ENCODE measurements around the gene FEN1.

Gene FEN1

DNA sequence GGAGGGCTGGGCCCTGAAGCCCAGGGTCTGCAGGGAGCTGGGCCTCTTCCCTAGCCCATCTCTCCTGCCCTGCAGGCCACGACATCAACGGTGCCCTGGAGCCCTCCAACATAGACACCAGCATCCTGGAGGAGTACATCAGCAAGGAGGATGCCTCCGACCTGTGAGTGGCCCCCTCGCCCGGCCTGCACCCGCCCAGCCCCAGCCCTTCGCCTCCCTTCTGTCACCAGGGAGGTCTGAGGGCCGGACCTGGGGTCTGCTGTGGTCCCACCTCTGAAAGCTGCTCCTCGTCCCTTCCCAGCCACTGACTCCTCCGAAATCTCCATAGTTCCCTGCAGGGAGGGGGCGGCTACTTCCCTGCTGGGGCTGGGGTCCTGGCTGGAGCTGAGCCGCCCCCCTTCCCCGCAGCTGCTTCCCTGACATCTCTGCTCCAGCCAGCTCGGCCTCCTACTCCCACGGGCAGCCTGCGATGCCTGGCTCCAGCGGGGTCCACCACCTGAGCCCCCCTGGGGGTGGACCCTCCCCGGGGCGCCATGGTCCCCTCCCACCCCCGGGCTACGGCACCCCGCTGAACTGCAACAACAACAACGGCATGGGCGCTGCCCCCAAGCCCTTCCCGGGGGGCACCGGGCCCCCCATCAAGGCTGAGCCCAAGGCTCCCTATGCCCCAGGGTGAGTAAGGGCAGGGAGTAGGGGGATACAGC is 27.0 kb upstream of the FEN1 start:
- H3K4me3 ChIP-seq = no peak overlapping the region
- no peaks in the 10 kb centered on the region for H3K9me3 ChIP-seq
- no peak overlapping the region for H3K27ac ChIP-seq
- H3K4me2 ChIP-seq = no peak overlapping the region
- H3K4me1 ChIP-seq = peaks cover 19% of the 10 kb centered on the region
- no peaks in the 10 kb centered on the region for H4K20me1 ChIP-seq
- H3K27me3 ChIP-seq = no peaks in the 10 kb centered on the region
- no peak overlapping the region for H3K9ac ChIP-seq
- H3K36me3 ChIP-seq = no peaks in the 10 kb centered on the region
- TF ChIP-seq Cebpa-rat (IDR thresholded peaks at IDR 0.05) = no peak

DNA sequence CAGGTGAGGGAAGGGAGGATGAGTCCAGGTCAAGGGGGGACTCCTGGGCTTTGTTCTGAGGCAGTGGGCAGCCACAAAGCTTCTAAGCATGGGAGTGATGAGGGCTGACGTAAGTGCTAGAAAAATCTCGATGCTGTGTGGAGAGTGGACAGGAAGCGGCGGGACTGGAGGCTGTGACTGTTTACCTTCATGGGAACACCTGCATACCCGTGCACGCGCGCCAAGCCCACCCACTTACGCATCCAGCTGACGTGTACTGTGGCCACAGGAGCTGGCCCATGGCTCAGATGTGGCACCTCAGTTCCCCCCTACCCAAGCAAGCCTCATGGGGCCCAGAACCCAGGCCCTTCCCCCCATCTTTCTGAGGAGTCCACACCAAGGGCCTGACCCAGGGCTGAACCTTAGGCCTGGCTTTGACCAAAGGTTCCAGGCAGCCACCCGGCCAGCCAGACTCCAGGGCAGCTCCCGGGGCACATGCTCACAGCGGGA is 26.3 kb upstream of the FEN1 start:
- H3K4me1 ChIP-seq = peaks cover 19% of the 10 kb centered on the region

DNA sequence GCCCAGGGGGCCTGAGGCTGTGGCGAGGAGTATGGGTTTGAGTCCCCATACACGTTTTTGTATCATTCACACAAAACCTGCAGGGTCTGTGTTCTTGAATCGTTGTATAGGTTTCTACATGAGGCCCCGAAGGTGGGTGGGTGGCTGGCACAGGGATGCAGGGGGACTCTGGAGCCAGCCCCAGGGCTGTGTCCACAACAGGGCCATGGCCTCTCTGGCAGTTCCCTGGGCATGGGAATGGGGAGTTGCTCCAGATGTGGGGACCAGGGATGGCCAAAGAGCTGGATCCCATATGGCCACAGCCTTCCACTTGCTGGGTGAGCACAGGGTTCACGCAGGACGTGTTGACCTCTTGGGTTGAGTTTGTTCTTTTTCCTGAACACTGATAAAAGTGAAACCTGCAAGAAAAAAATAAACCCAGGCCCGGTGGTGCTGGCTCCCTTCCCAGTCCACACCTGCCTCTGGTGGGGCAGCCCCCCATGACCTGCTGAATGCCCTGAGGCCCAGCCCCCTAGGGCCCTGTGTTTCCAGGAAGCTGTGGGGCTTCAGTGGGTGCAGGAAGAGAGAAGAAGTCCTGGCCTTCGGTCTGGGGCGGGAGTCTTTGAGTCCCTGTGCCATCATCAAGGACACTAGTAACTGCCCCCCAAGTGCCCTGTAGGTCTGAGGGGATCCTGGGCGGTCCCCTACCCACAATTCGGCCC is 24.2 kb upstream of the FEN1 start:
- no peaks in the 10 kb centered on the region for H3K36me3 ChIP-seq
- no peak for TF ChIP-seq Cebpa-rat (IDR thresholded peaks at IDR 0.05)
- no peaks in the 10 kb centered on the region for H3K9me3 ChIP-seq
- no peaks in the 10 kb centered on the region for H3K27me3 ChIP-seq
- no peaks in the 10 kb centered on the region for H4K20me1 ChIP-seq
- peak overlapping the region; percentile 62 for H3K27ac ChIP-seq
- H3K4me2 ChIP-seq = peak overlapping the region; percentile 63
- H3K9ac ChIP-seq = 0 out of 2 replicates have a peak overlapping the region, but pooled peaks have one; percentile 41
- H3K4me1 ChIP-seq = peaks cover 25% of the 10 kb centered on the region
- no peak overlapping the region for H3K4me3 ChIP-seq

More for the DNA sequence above, 26.3 kb upstream of the FEN1 start:
- no peaks in the 10 kb centered on the region for H3K9me3 ChIP-seq
- H3K9ac ChIP-seq = no peak overlapping the region
- H3K36me3 ChIP-seq = no peaks in the 10 kb centered on the region
- H3K27me3 ChIP-seq = no peaks in the 10 kb centered on the region
- H4K20me1 ChIP-seq = no peaks in the 10 kb centered on the region
- TF ChIP-seq Cebpa-rat (IDR thresholded peaks at IDR 0.05) = no peak
- no peak overlapping the region for H3K27ac ChIP-seq
- H3K4me3 ChIP-seq = no peak overlapping the region
- no peak overlapping the region for H3K4me2 ChIP-seq

DNA sequence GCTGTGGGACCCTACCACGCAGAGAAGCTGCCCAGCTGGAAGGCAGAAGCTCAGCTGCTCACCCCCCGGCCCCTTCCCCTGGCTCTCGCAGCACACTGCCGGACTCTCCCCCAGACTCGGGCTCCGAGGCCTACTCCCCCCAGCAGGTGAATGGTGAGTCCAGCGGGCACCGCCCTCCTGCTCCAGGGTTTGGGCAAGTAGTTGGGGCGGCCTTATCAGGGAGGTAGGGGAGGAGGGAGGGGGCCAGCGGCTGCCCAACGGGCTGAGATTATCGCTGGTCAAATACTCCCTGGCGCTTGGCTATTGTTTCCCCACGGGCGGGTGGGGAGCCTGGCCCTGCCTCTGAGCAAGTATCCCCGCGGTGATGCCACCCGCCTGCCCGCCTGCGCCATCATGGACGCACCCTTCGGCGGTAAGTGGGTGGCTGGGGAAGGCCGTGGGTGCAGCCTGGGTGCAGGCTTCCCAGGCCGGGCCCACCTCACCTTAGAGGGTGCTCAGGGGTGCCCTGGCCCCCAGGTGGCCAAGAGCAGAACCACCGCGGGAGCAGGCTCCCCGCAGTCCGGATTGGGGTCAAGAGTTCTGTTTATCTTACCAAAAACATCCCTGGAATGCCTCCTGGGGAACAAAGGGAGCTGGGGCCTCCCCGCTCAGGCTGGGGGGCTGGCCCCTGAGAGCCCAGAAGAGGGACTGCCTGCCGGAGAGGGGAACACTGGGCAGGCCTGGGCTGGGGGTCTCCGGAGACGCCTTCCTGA is 23.4 kb upstream of the FEN1 start:
- Histone ChIP-seq H3K27ac (peak overlapping the region; percentile 62), H3K4me3 (no peak overlapping the region), H3K9ac (0 out of 2 replicates have a peak overlapping the region, but pooled peaks have one; percentile 41), H3K36me3 (no peaks in the 10 kb centered on the region), H4K20me1 (no peaks in the 10 kb centered on the region), H3K4me2 (peak overlapping the region; percentile 63), H3K9me3 (no peaks in the 10 kb centered on the region), H3K27me3 (no peaks in the 10 kb centered on the region), H3K4me1 (peaks cover 29% of the 10 kb centered on the region)
- no peak for TF ChIP-seq Cebpa-rat (IDR thresholded peaks at IDR 0.05)

DNA sequence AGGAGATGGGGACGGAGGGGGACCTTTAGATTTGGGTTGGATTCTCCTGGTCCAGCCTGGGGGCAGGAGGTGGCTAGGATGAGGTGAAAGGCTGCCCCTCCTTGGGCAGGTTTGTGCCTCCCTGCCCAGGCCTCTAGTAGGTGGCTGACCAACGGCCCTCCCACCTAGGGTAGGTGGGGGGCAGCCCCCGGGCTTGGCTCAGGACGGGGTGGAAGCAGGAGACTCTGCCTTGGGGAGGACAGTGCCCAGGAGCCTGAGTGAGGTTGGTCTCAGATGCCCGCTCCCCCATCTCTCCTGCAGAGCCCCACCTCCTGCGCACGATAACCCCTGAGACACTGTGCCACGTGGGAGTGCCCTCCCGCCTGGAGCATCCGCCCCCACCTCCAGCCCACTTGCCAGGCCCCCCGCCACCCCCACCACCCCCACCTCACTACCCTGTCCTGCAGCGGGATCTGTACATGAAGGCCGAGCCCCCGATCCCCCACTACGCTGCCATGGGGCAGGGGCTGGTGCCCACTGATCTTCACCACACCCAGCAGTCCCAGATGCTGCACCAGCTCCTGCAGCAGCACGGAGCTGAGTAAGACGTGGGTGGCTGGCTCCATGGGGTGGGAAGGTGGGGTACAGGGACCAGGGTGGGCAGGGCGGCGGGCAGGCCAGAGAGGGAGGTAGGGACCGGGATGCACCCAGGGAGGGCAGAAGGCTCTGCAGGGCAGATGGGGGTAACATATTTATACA is 22.6 kb upstream of the FEN1 start:
- Histone ChIP-seq H3K36me3 (no peaks in the 10 kb centered on the region), H4K20me1 (no peaks in the 10 kb centered on the region), H3K27me3 (no peaks in the 10 kb centered on the region), H3K27ac (no peak overlapping the region), H3K4me1 (peaks cover 36% of the 10 kb centered on the region), H3K9ac (no peak overlapping the region), H3K4me2 (no peak overlapping the region), H3K4me3 (no peak overlapping the region), H3K9me3 (no peaks in the 10 kb centered on the region)
- no peak for TF ChIP-seq Cebpa-rat (IDR thresholded peaks at IDR 0.05)

DNA sequence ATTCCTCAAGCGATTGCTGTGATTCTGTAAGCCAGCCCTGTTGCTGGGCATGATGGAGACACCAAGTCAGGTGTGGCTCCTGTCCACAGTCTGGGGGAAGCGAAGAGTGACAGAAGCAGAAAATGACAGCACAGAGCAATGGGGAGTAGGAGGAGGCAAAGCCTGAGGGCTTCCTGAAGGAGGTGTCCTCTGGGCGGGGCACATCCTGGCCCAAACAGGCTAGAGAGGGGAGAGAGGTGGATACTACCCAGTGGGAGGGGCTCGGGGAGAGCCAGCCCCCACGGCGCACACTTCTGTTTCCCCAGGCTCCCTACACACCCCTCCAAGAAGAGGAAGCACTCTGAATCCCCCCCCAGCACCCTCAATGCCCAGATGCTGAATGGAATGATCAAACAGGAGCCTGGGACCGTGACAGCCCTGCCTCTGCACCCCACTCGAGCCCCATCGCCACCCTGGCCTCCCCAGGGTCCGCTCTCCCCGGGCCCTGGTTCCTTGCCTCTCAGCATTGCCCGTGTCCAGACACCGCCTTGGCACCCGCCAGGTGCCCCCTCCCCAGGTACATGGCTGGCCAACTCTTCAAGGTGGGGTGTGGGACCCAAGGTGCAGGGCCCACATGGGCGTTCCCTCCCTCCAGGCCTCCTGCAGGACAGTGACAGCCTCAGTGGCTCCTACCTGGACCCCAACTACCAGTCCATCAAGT is 21.4 kb upstream of the FEN1 start:
- H3K36me3 ChIP-seq = no peaks in the 10 kb centered on the region
- no peak overlapping the region for H3K4me3 ChIP-seq
- H3K9ac ChIP-seq = no peak overlapping the region
- no peak overlapping the region for H3K4me2 ChIP-seq
- no peaks in the 10 kb centered on the region for H3K27me3 ChIP-seq
- H3K9me3 ChIP-seq = no peaks in the 10 kb centered on the region
- no peaks in the 10 kb centered on the region for H4K20me1 ChIP-seq
- peaks cover 42% of the 10 kb centered on the region for H3K4me1 ChIP-seq
- no peak for TF ChIP-seq Cebpa-rat (IDR thresholded peaks at IDR 0.05)
- no peak overlapping the region for H3K27ac ChIP-seq

DNA sequence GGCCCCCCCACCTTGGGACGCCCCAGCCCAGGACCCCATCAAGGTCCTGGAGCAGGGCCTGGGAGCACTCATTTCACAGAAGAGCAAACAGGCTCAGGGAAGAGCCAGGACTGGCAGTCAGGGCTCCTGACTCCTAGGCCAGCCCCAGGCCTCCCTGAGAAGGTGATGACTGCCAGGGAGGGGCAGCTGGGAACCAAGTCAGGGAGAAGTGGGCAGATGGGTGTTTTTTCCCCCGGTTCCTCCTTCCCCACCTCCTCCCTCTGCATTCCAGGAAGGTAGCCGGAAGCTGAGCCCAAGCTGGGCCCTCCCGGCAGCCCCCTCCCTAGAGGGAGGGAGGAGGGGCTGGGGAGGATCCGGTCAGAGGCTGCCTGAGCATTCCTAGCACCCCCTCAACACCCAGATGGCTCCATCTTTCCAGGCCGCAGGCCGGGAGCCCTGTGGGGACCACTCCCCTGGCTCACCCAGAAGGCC is 20.7 kb upstream of the FEN1 start:
- H3K36me3 ChIP-seq = no peaks in the 10 kb centered on the region
- H3K27me3 ChIP-seq = no peaks in the 10 kb centered on the region
- no peaks in the 10 kb centered on the region for H3K9me3 ChIP-seq
- H4K20me1 ChIP-seq = no peaks in the 10 kb centered on the region
- no peak overlapping the region for H3K9ac ChIP-seq
- H3K4me3 ChIP-seq = no peak overlapping the region
- peak overlapping the region; percentile 20; the same call in 1 of the 2 replicates for H3K27ac ChIP-seq
- TF ChIP-seq Cebpa-rat (IDR thresholded peaks at IDR 0.05) = no peak
- peaks cover 46% of the 10 kb centered on the region for H3K4me1 ChIP-seq
- peak overlapping the region; percentile 51; the same call in 1 of the 2 replicates for H3K4me2 ChIP-seq

DNA sequence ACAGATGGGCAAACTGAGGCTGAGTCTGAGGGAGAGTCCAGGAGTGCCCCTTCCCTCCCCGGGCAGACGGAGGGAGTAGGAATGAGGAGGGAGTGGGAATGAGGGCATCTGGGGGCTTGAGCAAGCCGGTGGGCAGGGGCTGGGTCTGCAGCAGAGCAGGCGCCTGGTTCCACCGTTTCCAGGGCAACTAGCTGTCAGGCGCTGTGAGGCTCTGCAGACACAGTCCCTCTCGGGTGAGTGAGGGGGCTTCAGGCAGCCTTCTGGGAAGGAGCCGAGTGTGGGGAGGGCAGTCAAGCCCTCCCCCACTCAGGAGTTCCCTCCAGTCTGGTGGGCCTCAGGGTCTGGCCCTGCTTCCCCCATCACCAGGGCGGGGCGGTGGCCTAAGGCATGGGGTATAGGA is 19.4 kb upstream of the FEN1 start:
- Histone ChIP-seq H3K4me1 (peaks cover 51% of the 10 kb centered on the region), H3K36me3 (no peaks in the 10 kb centered on the region), H4K20me1 (no peaks in the 10 kb centered on the region), H3K27ac (no peak overlapping the region), H3K4me3 (no peak overlapping the region), H3K27me3 (no peaks in the 10 kb centered on the region), H3K9me3 (no peaks in the 10 kb centered on the region), H3K4me2 (no peak overlapping the region), H3K9ac (no peak overlapping the region)
- TF ChIP-seq Cebpa-rat (IDR thresholded peaks at IDR 0.05) = no peak

DNA sequence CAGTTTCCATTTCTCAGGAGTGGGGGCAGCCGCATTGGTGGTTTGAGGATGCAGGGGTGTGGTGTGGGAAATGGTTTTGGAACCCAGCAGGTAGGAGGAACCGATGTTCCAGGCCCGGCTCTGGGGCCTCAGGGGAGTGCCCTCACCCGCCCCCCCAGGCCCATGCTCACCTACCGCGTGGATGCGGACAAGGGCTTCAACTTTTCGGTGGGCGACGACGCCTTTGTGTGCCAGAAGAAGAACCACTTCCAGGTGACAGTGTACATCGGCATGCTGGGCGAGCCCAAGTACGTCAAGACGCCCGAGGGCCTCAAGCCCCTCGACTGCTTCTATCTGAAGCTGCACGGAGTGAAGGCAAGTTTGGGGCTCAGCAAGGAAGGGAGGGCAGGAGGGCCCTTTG is 18.9 kb upstream of the FEN1 start:
- H3K4me1 ChIP-seq = peaks cover 47% of the 10 kb centered on the region
- no peaks in the 10 kb centered on the region for H4K20me1 ChIP-seq
- no peak overlapping the region for H3K9ac ChIP-seq
- H3K9me3 ChIP-seq = no peaks in the 10 kb centered on the region
- no peak overlapping the region for H3K4me3 ChIP-seq
- H3K27me3 ChIP-seq = no peaks in the 10 kb centered on the region
- H3K36me3 ChIP-seq = no peaks in the 10 kb centered on the region
- TF ChIP-seq Cebpa-rat (IDR thresholded peaks at IDR 0.05) = no peak
- H3K27ac ChIP-seq = no peak overlapping the region
- no peak overlapping the region for H3K4me2 ChIP-seq
